ENCODE data around the gene TMEM192. TPM values are rescaled to one million over a fixed set of nuclear protein-coding genes. Genes with fewer than 3 reads are reported as not detected.
A peak's percentile ranks its signal among the peaks of the same experiment; 100 is the strongest.
"Not testable (repeated sequence)": the region's sequence is repeated elsewhere in the genome, so short reads cannot be mapped to it uniquely, and the experiment has no call there.

TMEM192 gene
- total RNA-seq, 1 experiment from 2014 or later, result 44.4 TPM

DNA sequence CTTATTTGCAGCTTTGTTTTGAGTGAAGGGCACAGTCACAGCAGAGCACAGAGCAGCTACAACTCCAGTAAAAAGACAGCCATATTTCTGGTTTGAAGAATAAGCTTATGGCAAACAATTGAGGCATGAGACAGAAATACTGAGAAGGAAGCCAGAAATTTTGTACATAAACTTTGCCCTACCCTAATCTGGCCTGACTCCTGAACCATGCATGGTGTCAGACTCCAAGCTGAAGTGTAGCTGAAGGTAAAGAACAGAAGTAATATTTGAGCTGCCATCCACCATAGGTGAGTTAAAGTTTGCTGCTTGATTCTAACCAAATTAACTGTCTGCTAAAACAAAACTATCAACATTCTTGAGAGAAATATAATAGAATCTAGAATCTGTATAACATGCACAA, 24.5 kb upstream of the TMEM192 start:
- Histone ChIP-seq H3K9me2 (replicated peaks; ENCODE audit: insufficient read depth, low read length) (no peaks in the 10 kb centered on the region), H3K27ac (ENCODE audit: low read length) (no peak overlapping the region), H4K20me1 (ENCODE audit: insufficient read depth, low read depth, low read length) (no peaks in the 10 kb centered on the region), H3K9ac (ENCODE audit: low read length) (no peak overlapping the region), H3K4me2 (ENCODE audit: low read depth, low read length, poor library complexity, severe bottlenecking) (no peak overlapping the region), H3K4me3 (ENCODE audit: low read length) (no peak overlapping the region), H3K79me2 (ENCODE audit: low read length) (no peaks in the 10 kb centered on the region), H3K36me3 (ENCODE audit: insufficient read depth, low read length) (no peaks in the 10 kb centered on the region), H3K27me3 (ENCODE audit: low read length) (0 out of 2 replicates have a peak, but pooled peaks cover 4% of the 10 kb centered on the region), H2AFZ (ENCODE audit: low read length) (no peak overlapping the region), H3K9me3 (ENCODE audit: low read length) (no peaks in the 10 kb centered on the region), H3K4me1 (ENCODE audit: low read length) (peaks cover 15% of the 10 kb centered on the region)
- no peak for DNase-seq

- H3K9me2 ChIP-seq (replicated peaks; ENCODE audit: insufficient read depth, low read length), result no peaks in the 10 kb centered on the region
- no peaks in the 10 kb centered on the region for H3K79me2 ChIP-seq (ENCODE audit: low read length)
- no peak overlapping the region for H3K4me2 ChIP-seq (ENCODE audit: low read depth, low read length, poor library complexity, severe bottlenecking)
- no peak overlapping the region for H3K9ac ChIP-seq (ENCODE audit: low read length)
- no peaks in the 10 kb centered on the region for H3K9me3 ChIP-seq (ENCODE audit: low read length)
- peaks cover 15% of the 10 kb centered on the region for H3K4me1 ChIP-seq (ENCODE audit: low read length)
- no peaks in the 10 kb centered on the region for H4K20me1 ChIP-seq (ENCODE audit: insufficient read depth, low read depth, low read length)
- no peak overlapping the region for H3K4me3 ChIP-seq (ENCODE audit: low read length)
- no peaks in the 10 kb centered on the region for H3K36me3 ChIP-seq (ENCODE audit: insufficient read depth, low read length)
- no peak overlapping the region for H3K27ac ChIP-seq (ENCODE audit: low read length)
- 0 out of 2 replicates have a peak, but pooled peaks cover 4% of the 10 kb centered on the region for H3K27me3 ChIP-seq (ENCODE audit: low read length)
- no peak overlapping the region for H2AFZ ChIP-seq (ENCODE audit: low read length)
- no peak for DNase-seq
These were observed 23.9 kb upstream of the TMEM192 start for GRCh38 chr4:165136529-165136928.

- peak overlapping the region; percentile 31 for H3K4me2 ChIP-seq (ENCODE audit: low read depth, low read length, poor library complexity, severe bottlenecking)
These were observed 20.5 kb upstream of the TMEM192 start for GRCh38 chr4:165133150-165133549.

DNA sequence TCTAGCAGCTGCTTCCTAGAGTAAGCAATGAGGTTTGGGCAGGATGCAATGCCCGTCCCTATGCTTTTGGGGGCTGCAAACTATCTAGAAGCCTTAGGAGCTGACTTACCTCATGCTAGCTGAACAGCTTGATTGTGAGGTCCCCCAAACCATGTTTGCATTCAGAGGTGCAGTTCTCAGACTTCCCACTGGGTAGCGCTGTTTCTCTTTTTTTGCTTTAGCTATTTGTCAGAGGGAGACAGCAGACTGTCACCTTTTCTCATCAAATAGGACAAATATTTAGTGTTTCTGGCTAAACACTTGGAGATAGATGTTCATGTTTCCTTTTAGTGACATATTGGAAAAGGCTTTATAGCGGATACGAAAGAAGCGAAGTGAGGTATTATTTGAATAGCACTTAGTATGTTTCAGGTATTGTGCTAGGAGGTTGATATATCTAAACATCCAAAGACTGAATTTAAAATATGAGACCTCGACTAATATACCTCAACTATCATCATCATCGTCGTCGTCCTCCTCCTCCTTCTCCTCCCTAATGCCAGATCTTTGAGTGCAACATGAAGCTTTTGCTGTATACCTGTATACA, 18.7 kb upstream of the TMEM192 start:
- H3K79me2 ChIP-seq (ENCODE audit: low read length), result no peaks in the 10 kb centered on the region
- H3K36me3 ChIP-seq (ENCODE audit: insufficient read depth, low read length), result no peaks in the 10 kb centered on the region
- no peak overlapping the region for H3K4me2 ChIP-seq (ENCODE audit: low read depth, low read length, poor library complexity, severe bottlenecking)
- DNase-seq, result peak; percentile 95
- H3K9ac ChIP-seq (ENCODE audit: low read length), result no peak overlapping the region
- no peak overlapping the region for H3K27ac ChIP-seq (ENCODE audit: low read length)
- no peaks in the 10 kb centered on the region for H3K9me3 ChIP-seq (ENCODE audit: low read length)
- no peaks in the 10 kb centered on the region for H3K9me2 ChIP-seq (replicated peaks; ENCODE audit: insufficient read depth, low read length)
- no peaks in the 10 kb centered on the region; the same call in 1 of the 2 replicates for H3K27me3 ChIP-seq (ENCODE audit: low read length)
- H3K4me3 ChIP-seq (ENCODE audit: low read length), result no peak overlapping the region
- H4K20me1 ChIP-seq (ENCODE audit: insufficient read depth, low read depth, low read length), result no peaks in the 10 kb centered on the region
- peaks cover 15% of the 10 kb centered on the region for H3K4me1 ChIP-seq (ENCODE audit: low read length)
- no peak overlapping the region for H2AFZ ChIP-seq (ENCODE audit: low read length)

More at GRCh38 chr4:165133150-165133549, 20.5 kb upstream of the TMEM192 start:
- DNase-seq, result no peak
- no peaks in the 10 kb centered on the region for H3K36me3 ChIP-seq (ENCODE audit: insufficient read depth, low read length)
- no peak overlapping the region for H3K27ac ChIP-seq (ENCODE audit: low read length)
- H3K4me1 ChIP-seq (ENCODE audit: low read length), result peaks cover 15% of the 10 kb centered on the region
- no peaks in the 10 kb centered on the region for H3K79me2 ChIP-seq (ENCODE audit: low read length)
- no peak overlapping the region for H3K4me3 ChIP-seq (ENCODE audit: low read length)
- no peaks in the 10 kb centered on the region for H3K9me3 ChIP-seq (ENCODE audit: low read length)
- H3K9me2 ChIP-seq (replicated peaks; ENCODE audit: insufficient read depth, low read length), result no peaks in the 10 kb centered on the region
- no peak overlapping the region for H2AFZ ChIP-seq (ENCODE audit: low read length)
- H4K20me1 ChIP-seq (ENCODE audit: insufficient read depth, low read depth, low read length), result no peaks in the 10 kb centered on the region
- no peak overlapping the region for H3K9ac ChIP-seq (ENCODE audit: low read length)
- no peaks in the 10 kb centered on the region for H3K27me3 ChIP-seq (ENCODE audit: low read length)

- peaks cover 15% of the 10 kb centered on the region for H3K4me1 ChIP-seq (ENCODE audit: low read length)
- H3K4me3 ChIP-seq (ENCODE audit: low read length), result no peak overlapping the region
- H3K79me2 ChIP-seq (ENCODE audit: low read length), result no peaks in the 10 kb centered on the region
- H3K36me3 ChIP-seq (ENCODE audit: insufficient read depth, low read length), result no peaks in the 10 kb centered on the region
- no peak overlapping the region for H3K27ac ChIP-seq (ENCODE audit: low read length)
- no peaks in the 10 kb centered on the region; the same call in 1 of the 2 replicates for H3K27me3 ChIP-seq (ENCODE audit: low read length)
- no peaks in the 10 kb centered on the region for H4K20me1 ChIP-seq (ENCODE audit: insufficient read depth, low read depth, low read length)
- DNase-seq, result no peak
- no peaks in the 10 kb centered on the region for H3K9me3 ChIP-seq (ENCODE audit: low read length)
- no peak overlapping the region for H3K9ac ChIP-seq (ENCODE audit: low read length)
- H3K9me2 ChIP-seq (replicated peaks; ENCODE audit: insufficient read depth, low read length), result no peaks in the 10 kb centered on the region
- H2AFZ ChIP-seq (ENCODE audit: low read length), result no peak overlapping the region
- H3K4me2 ChIP-seq (ENCODE audit: low read depth, low read length, poor library complexity, severe bottlenecking), result no peak overlapping the region
These were observed 17.3 kb upstream of the TMEM192 start for GRCh38 chr4:165129924-165130323.

GRCh38 chr4:165125869-165126499, 13.3 kb upstream of the TMEM192 start:
- H3K9ac ChIP-seq (ENCODE audit: low read length); H3K4me3 ChIP-seq (ENCODE audit: low read length); H3K79me2 ChIP-seq (ENCODE audit: low read length); H3K4me1 ChIP-seq (ENCODE audit: low read length); H3K9me2 ChIP-seq (replicated peaks; ENCODE audit: insufficient read depth, low read length); H3K27ac ChIP-seq (ENCODE audit: low read length); H2AFZ ChIP-seq (ENCODE audit: low read length); H3K27me3 ChIP-seq (ENCODE audit: low read length); DNase-seq; H3K36me3 ChIP-seq (ENCODE audit: insufficient read depth, low read length); H4K20me1 ChIP-seq (ENCODE audit: insufficient read depth, low read depth, low read length); H3K4me2 ChIP-seq (ENCODE audit: low read depth, low read length, poor library complexity, severe bottlenecking); H3K9me3 ChIP-seq (ENCODE audit: low read length): not testable (repeated sequence)

- H3K9me2 ChIP-seq (replicated peaks; ENCODE audit: insufficient read depth, low read length), result no peaks in the 10 kb centered on the region
- no peak overlapping the region for H3K27ac ChIP-seq (ENCODE audit: low read length)
- H2AFZ ChIP-seq (ENCODE audit: low read length), result no peak overlapping the region
- no peak overlapping the region for H3K4me2 ChIP-seq (ENCODE audit: low read depth, low read length, poor library complexity, severe bottlenecking)
- no peak overlapping the region for H3K9ac ChIP-seq (ENCODE audit: low read length)
- no peak overlapping the region for H3K4me3 ChIP-seq (ENCODE audit: low read length)
- H3K27me3 ChIP-seq (ENCODE audit: low read length), result no peaks in the 10 kb centered on the region; the same call in 1 of the 2 replicates
- H3K4me1 ChIP-seq (ENCODE audit: low read length), result peaks cover 7% of the 10 kb centered on the region
- H3K9me3 ChIP-seq (ENCODE audit: low read length), result no peaks in the 10 kb centered on the region
- no peaks in the 10 kb centered on the region for H3K79me2 ChIP-seq (ENCODE audit: low read length)
- no peaks in the 10 kb centered on the region for H4K20me1 ChIP-seq (ENCODE audit: insufficient read depth, low read depth, low read length)
- no peaks in the 10 kb centered on the region for H3K36me3 ChIP-seq (ENCODE audit: insufficient read depth, low read length)
- DNase-seq, result no peak
These were observed 11.8 kb upstream of the TMEM192 start for GRCh38 chr4:165124488-165124887.

DNA sequence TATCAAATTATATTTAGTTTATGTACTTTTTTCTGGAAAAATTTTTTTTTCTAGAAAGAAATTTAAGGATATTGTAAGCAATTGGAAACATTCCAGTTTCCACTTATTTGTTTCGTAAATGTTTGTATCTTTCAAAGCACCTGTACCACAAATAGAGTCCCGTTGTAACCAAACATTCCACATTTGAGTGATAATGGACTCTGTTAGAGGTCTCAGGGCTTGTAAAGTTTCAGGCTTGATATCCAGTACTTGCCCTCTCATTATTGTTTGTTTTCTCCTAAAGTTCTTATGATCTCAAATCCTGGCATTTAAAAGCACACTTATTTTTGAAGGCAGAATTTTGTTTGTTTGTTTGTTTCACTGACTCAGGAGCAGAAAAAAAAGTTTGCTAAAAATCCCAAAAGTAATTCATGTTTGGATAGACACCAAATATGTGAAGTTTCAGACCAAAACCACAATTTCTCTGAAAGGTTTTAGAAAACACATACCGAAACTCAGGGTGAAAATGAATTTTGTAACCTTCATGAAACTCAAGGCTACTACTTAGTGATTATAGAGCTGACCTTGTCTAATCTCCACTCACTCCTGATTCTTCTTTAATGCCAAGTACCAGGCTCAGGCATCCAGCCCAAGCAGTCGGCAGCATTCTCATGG, 5.7 kb upstream of the TMEM192 start:
- H3K36me3 ChIP-seq (ENCODE audit: insufficient read depth, low read length), result no peaks in the 10 kb centered on the region
- no peaks in the 10 kb centered on the region for H3K27me3 ChIP-seq (ENCODE audit: low read length)
- no peak for DNase-seq

More for the DNA sequence above, 5.7 kb upstream of the TMEM192 start:
- no peak overlapping the region for H3K4me3 ChIP-seq (ENCODE audit: low read length)
- H3K79me2 ChIP-seq (ENCODE audit: low read length), result no peaks in the 10 kb centered on the region
- H3K4me1 ChIP-seq (ENCODE audit: low read length), result peaks cover 10% of the 10 kb centered on the region
- H3K9me3 ChIP-seq (ENCODE audit: low read length), result no peaks in the 10 kb centered on the region
- H2AFZ ChIP-seq (ENCODE audit: low read length), result no peak overlapping the region
- H3K4me2 ChIP-seq (ENCODE audit: low read depth, low read length, poor library complexity, severe bottlenecking), result no peak overlapping the region
- H3K9ac ChIP-seq (ENCODE audit: low read length), result no peak overlapping the region
- H3K27ac ChIP-seq (ENCODE audit: low read length), result no peak overlapping the region
- no peaks in the 10 kb centered on the region for H3K9me2 ChIP-seq (replicated peaks; ENCODE audit: insufficient read depth, low read length)
- H4K20me1 ChIP-seq (ENCODE audit: insufficient read depth, low read depth, low read length), result no peaks in the 10 kb centered on the region

All from Karpas-422 (cell line).